Left kidney (tissue), 2 donors: ENCODE results near the gene CLUH. TPM values are rescaled to one million over a fixed set of nuclear protein-coding genes. Genes with fewer than 3 reads are reported as not detected.

Experiments
- DNase-seq: peaks from one replicate; pipeline ENCODE4 v3.0.0-alpha.2; 2013
- polyA plus RNA-seq: library from polyadenylated mRNA; unstranded; fragments of 120-200 nt; gene quantifications from one replicate; pipeline ENCODE4 v1.2.1, GENCODE V29; 2013; ENCODE audit not compliant: insufficient read length

Gene CLUH
- polyA plus RNA-seq, 1 donor, result 50.8 TPM

GRCh38 chr17:2718150-2718938 is 6.8 kb upstream of the CLUH start:
- DNase-seq, result no peak

GRCh38 chr17:2716649-2717048 is 5.1 kb upstream of the CLUH start:
- DNase-seq, result no peak

- no peak for DNase-seq
Observed at GRCh38 chr17:2713881-2714280, 2.3 kb upstream of the CLUH start.

GRCh38 chr17:2712300-2713043 is 908 bp upstream of the CLUH start:
- no peak for DNase-seq

- no peak for DNase-seq
Observed at GRCh38 chr17:2710803-2711607, 559 bp downstream of the CLUH start.

- no peak for DNase-seq
Observed at GRCh38 chr17:2710071-2710802, 1.3 kb downstream of the CLUH start.

- DNase-seq, result no peak
Observed at GRCh38 chr17:2709183-2709661, 2.3 kb downstream of the CLUH start.

GRCh38 chr17:2708585-2709182 is 2.9 kb downstream of the CLUH start:
- no peak for DNase-seq

- no peak for DNase-seq
Observed at GRCh38 chr17:2707721-2708584, 3.6 kb downstream of the CLUH start.

GRCh38 chr17:2706911-2707510 is 4.6 kb downstream of the CLUH start:
- DNase-seq, result no peak

- no peak for DNase-seq
Observed at GRCh38 chr17:2705888-2706795, 5.4 kb downstream of the CLUH start.

GRCh38 chr17:2705263-2705662 is 6.3 kb downstream of the CLUH start:
- no peak for DNase-seq

- no peak for DNase-seq
Observed at GRCh38 chr17:2704890-2705248, 6.7 kb downstream of the CLUH start.

GRCh38 chr17:2704031-2704889 is 7.3 kb downstream of the CLUH start:
- no peak for DNase-seq

- no peak for DNase-seq
Observed at GRCh38 chr17:2703606-2704005, 8.0 kb downstream of the CLUH start.

GRCh38 chr17:2703181-2703580 is 8.4 kb downstream of the CLUH start:
- DNase-seq, result no peak

- no peak for DNase-seq
Observed at GRCh38 chr17:2701996-2702741, 9.4 kb downstream of the CLUH start.
